H1 (cell line): ENCODE data around the gene HOMER1. TPM values are rescaled to one million over a fixed set of nuclear protein-coding genes. Genes with fewer than 3 reads are reported as not detected.

ENCODE experiments used
- CTCF ChIA-PET: fragments of 300-600 bp; sonication (Branson Sonifier 250); formaldehyde crosslinking; loops from one replicate; lab custom pipeline; 2021; ENCODE audit not compliant: partially characterized antibody; lab: Charles Lee
- POLR2A ChIA-PET: fragments of 300-600 bp; sonication (Branson Sonifier 250); formaldehyde crosslinking; loops from one replicate; lab custom pipeline; 2021; ENCODE audit warnings: inconsistent platforms; ENCODE audit not compliant: partially characterized antibody; lab: Charles Lee
- DNase-seq, 2 experiments: peaks; one replicate each; pipeline versions ENCODE4 v3.0.0 to v3.0.0-alpha.2; 2010 to 2022; ENCODE audit warnings: low spot score in 2 of 2, low read depth in 1 of 2, mixed read lengths in 1 of 2
- FAIRE-seq: peaks from 2 replicates; lab custom pipeline; 2011; peaks lifted over from hg19 to GRCh38; lab: Jason Lieb, UNC
- H2AFZ ChIP-seq: 2 replicates; pipeline ENCODE4 v1.8.1; 2012; ENCODE audit warnings: low read length, inconsistent platforms
- H2AK5ac ChIP-seq: 2 replicates; pipeline ENCODE4 v1.6.1; 2013; ENCODE audit warnings: low read depth, low read length
- H2BK120ac ChIP-seq: replicated peaks from 2 replicates; pipeline ENCODE3; 2013; ENCODE audit warnings: low read depth, low read length, inconsistent platforms
- H2BK12ac ChIP-seq: 2 replicates; pipeline ENCODE4 v1.6.1; 2013; ENCODE audit warnings: low read depth, low read length
- H2BK15ac ChIP-seq: 2 replicates; pipeline ENCODE4 v1.6.1; 2013; ENCODE audit warnings: low read length
- H2BK20ac ChIP-seq: 2 replicates; pipeline ENCODE4 v1.6.1; 2013; ENCODE audit warnings: low read length
- H2BK5ac ChIP-seq: 2 replicates; pipeline ENCODE4 v1.6.1; 2013; ENCODE audit warnings: low read depth, low read length
- H3K14ac ChIP-seq: 2 replicates; pipeline ENCODE4 v1.6.1; 2013; ENCODE audit warnings: inconsistent platforms; ENCODE audit not compliant: insufficient read length
- H3K18ac ChIP-seq: 2 replicates; pipeline ENCODE4 v1.6.1; 2013; ENCODE audit warnings: low read length; ENCODE audit errors: extremely low read depth
- H3K23ac ChIP-seq: 2 replicates; pipeline ENCODE4 v1.6.1; 2013; ENCODE audit warnings: inconsistent platforms; ENCODE audit not compliant: insufficient read length
- H3K23me2 ChIP-seq: 2 replicates; pipeline ENCODE4 v1.6.1; 2013; ENCODE audit warnings: low read depth, low read length
- H3K27ac ChIP-seq: 2 replicates; pipeline ENCODE4 v1.6.1; 2011; ENCODE audit warnings: low read depth, low read length, inconsistent platforms
- H3K27me3 ChIP-seq, 4 experiments: replicated peaks in 1 of 4; 1 replicate in 1 of 4; 2 replicates in 3 of 4; pipeline versions ENCODE4 v1.6.1 to v1.8.1; 2011 to 2013; ENCODE audit warnings: low read length in 3 of 4, mild to moderate bottlenecking in 3 of 4, inconsistent platforms in 2 of 4, mixed read lengths in 2 of 4, moderate library complexity in 1 of 4; ENCODE audit not compliant: control insufficient read depth in 3 of 4, insufficient read depth in 3 of 4; ENCODE audit errors: extremely low read depth in 1 of 4
- H3K36me3 ChIP-seq, 4 experiments: 2 replicates each; pipeline versions ENCODE4 v1.6.1 to v1.8.1; 2011 to 2013; ENCODE audit warnings: mild to moderate bottlenecking in 4 of 4, low read length in 3 of 4, moderate library complexity in 2 of 4, control low read depth in 1 of 4, inconsistent platforms in 1 of 4; ENCODE audit not compliant: insufficient read depth in 4 of 4, control insufficient read depth in 2 of 4
- H3K4ac ChIP-seq: replicated peaks from 2 replicates; pipeline ENCODE3; 2013; ENCODE audit warnings: low read length, low read depth, mixed read lengths, inconsistent platforms; ENCODE audit not compliant: insufficient read length
- H3K4me1 ChIP-seq, 4 experiments: replicated peaks in 1 of 4; 1 replicate in 1 of 4; 2 replicates in 3 of 4; pipeline versions ENCODE4 v1.6.1 to v1.8.1; 2011 to 2013; ENCODE audit warnings: low read length in 3 of 4, inconsistent platforms in 2 of 4, mixed read lengths in 1 of 4; ENCODE audit not compliant: insufficient read depth in 4 of 4, control insufficient read depth in 3 of 4
- H3K4me2 ChIP-seq, 2 experiments: 2 replicates each; pipeline versions ENCODE4 v1.6.1 to v1.8.1; 2011 to 2013; ENCODE audit warnings: low read depth in 2 of 2, low read length in 2 of 2, control low read depth in 1 of 2, inconsistent platforms in 1 of 2, mild to moderate bottlenecking in 1 of 2; ENCODE audit not compliant: insufficient read depth in 1 of 2
- H3K4me3 ChIP-seq, 4 experiments: fragments of 200-600, 300-600 bp in 1 of 4; sonication (generic), shearing (Covaris generic), sonication (Bioruptor Twin) in 1 of 4; 2 replicates each; pipeline versions ENCODE4 v1.5.1 to v1.8.1; 2011 to 2016; ENCODE audit warnings: low read length in 4 of 4, low read depth in 3 of 4, control low read depth in 2 of 4, inconsistent platforms in 2 of 4, mild to moderate bottlenecking in 2 of 4, mixed read lengths in 1 of 4, moderate library complexity in 1 of 4; ENCODE audit not compliant: insufficient read depth in 2 of 4; ENCODE audit errors: extremely low read depth in 1 of 4
- H3K56ac ChIP-seq: replicated peaks from 2 replicates; pipeline ENCODE3; 2013; ENCODE audit warnings: low read depth, mild to moderate bottlenecking, mixed read lengths, low read length, inconsistent platforms; ENCODE audit not compliant: insufficient read length
- H3K79me1 ChIP-seq: 2 replicates; pipeline ENCODE4 v1.6.1; 2013; ENCODE audit warnings: low read depth, low read length, control low read depth
- H3K79me2 ChIP-seq, 2 experiments: 2 replicates each; pipeline versions ENCODE4 v1.6.1 to v1.8.1; 2012 to 2013; ENCODE audit warnings: low read length in 2 of 2, mild to moderate bottlenecking in 2 of 2, inconsistent platforms in 1 of 2; ENCODE audit not compliant: insufficient read depth in 2 of 2, control insufficient read depth in 1 of 2
- H3K9ac ChIP-seq, 4 experiments: replicated peaks in 1 of 4; 1 replicate in 1 of 4; 2 replicates in 3 of 4; pipeline versions ENCODE4 v1.6.1 to v1.8.1; 2011 to 2013; ENCODE audit warnings: low read depth in 3 of 4, low read length in 3 of 4, control low read depth in 2 of 4, mild to moderate bottlenecking in 2 of 4, moderate library complexity in 2 of 4, inconsistent platforms in 1 of 4; ENCODE audit errors: extremely low read depth in 1 of 4
- H3K9me3 ChIP-seq, 2 experiments: 2 replicates each; pipeline versions ENCODE4 v1.6.1 to v1.8.1; 2012 to 2013; ENCODE audit warnings: mild to moderate bottlenecking in 2 of 2, moderate library complexity in 2 of 2, control low read depth in 1 of 2, inconsistent platforms in 1 of 2, low read depth in 1 of 2, low read length in 1 of 2, mixed read lengths in 1 of 2; ENCODE audit not compliant: insufficient read depth in 2 of 2
- H4K20me1 ChIP-seq, 2 experiments: replicated peaks in 1 of 2; 2 replicates each; pipeline versions ENCODE3 to v1.8.1; 2011 to 2013; ENCODE audit warnings: inconsistent platforms in 2 of 2, low read length in 2 of 2, mild to moderate bottlenecking in 1 of 2; ENCODE audit not compliant: insufficient read depth in 2 of 2, control insufficient read depth in 1 of 2
- H4K5ac ChIP-seq: 2 replicates; pipeline ENCODE4 v1.6.1; 2013; ENCODE audit warnings: low read length, low read depth, mixed read lengths, inconsistent platforms; ENCODE audit not compliant: insufficient read length
- H4K8ac ChIP-seq: 2 replicates; pipeline ENCODE4 v1.8.0; 2013; ENCODE audit warnings: mild to moderate bottlenecking, moderate library complexity, low read length, inconsistent platforms; ENCODE audit not compliant: insufficient read depth; ENCODE audit errors: extremely low read depth
- H4K91ac ChIP-seq: replicated peaks from 2 replicates; pipeline ENCODE3; 2013; ENCODE audit warnings: low read length, mixed read lengths, inconsistent platforms; ENCODE audit not compliant: insufficient read length
- BACH1 ChIP-seq: IDR thresholded peaks from 2 replicates; pipeline ENCODE4 v1.6.1; 2012; ENCODE audit warnings: low read length, improper control_type of control experiment
- BCL11A ChIP-seq, 2 experiments: IDR thresholded peaks; one replicate each; pipeline ENCODE4 v1.6.1; 2011; ENCODE audit warnings: low read depth in 2 of 2, low read length in 2 of 2, mild to moderate bottlenecking in 2 of 2
- CBX8 ChIP-seq: fragments of 300-800, 300-1000 bp; sonication (generic); IDR thresholded peaks from 2 replicates; pipeline ENCODE4 v1.7.1; 2016; ENCODE audit warnings: low read depth, low read length, borderline replicate concordance
- CREB1 ChIP-seq: IDR thresholded peaks from 2 replicates; pipeline ENCODE4 v1.6.1; 2012; ENCODE audit warnings: inconsistent platforms
- GTF2F1 ChIP-seq: IDR thresholded peaks from 2 replicates; pipeline ENCODE4 v1.6.1; 2012; ENCODE audit warnings: low read depth, low read length, improper control_type of control experiment, borderline replicate concordance
- HDAC2 ChIP-seq, 2 experiments: fragments of 300-600 bp in 1 of 2; sonication (generic) in 1 of 2; IDR thresholded peaks; 2 replicates each; pipeline ENCODE4 v1.6.1; 2011 to 2012; ENCODE audit warnings: low read depth in 2 of 2, low read length in 2 of 2, mild to moderate bottlenecking in 2 of 2, moderate library complexity in 2 of 2, borderline replicate concordance in 1 of 2, inconsistent platforms in 1 of 2
- HDAC6 ChIP-seq: IDR thresholded peaks from one replicate; pipeline ENCODE4 v1.7.1; 2012; ENCODE audit warnings: low read depth, mild to moderate bottlenecking, inconsistent platforms, low read length, moderate library complexity
- KDM4A ChIP-seq: IDR thresholded peaks from one replicate; pipeline ENCODE4 v1.7.1; 2012; ENCODE audit warnings: low read depth, mild to moderate bottlenecking, moderate library complexity, low read length, inconsistent platforms; ENCODE audit not compliant: severe bottlenecking
- RXRA ChIP-seq: IDR thresholded peaks from 2 replicates; pipeline ENCODE4 v1.6.1; 2011; ENCODE audit warnings: low read depth, mild to moderate bottlenecking, low read length, moderate library complexity; ENCODE audit not compliant: insufficient read depth
- SP4 ChIP-seq: IDR thresholded peaks from 2 replicates; pipeline ENCODE4 v1.6.1; 2012; ENCODE audit warnings: low read length, inconsistent platforms
- SUZ12 ChIP-seq: fragments of 200-600 bp; sonication (generic); IDR thresholded peaks from 2 replicates; pipeline ENCODE4 v1.6.1; 2012; ENCODE audit warnings: mild to moderate bottlenecking, inconsistent platforms, low read length, moderate library complexity, mixed read lengths
- TAF1 ChIP-seq: IDR thresholded peaks from 2 replicates; pipeline ENCODE4 v1.6.1; 2011; ENCODE audit warnings: mild to moderate bottlenecking, low read depth, low read length
- TEAD4 ChIP-seq: IDR thresholded peaks from 2 replicates; pipeline ENCODE4 v1.6.1; 2012; ENCODE audit warnings: low read depth, low read length, inconsistent platforms, mixed read lengths
- WGBS, 2 experiments: shearing (Covaris generic) in 1 of 2; methylation state at CpG; one replicate each; pipeline versions ENCODE4 v1.1.6 to v1.1.7; 2013 to 2015; ENCODE audit warnings: low lambda C conversion rate in 2 of 2, mixed read lengths in 2 of 2, inconsistent platforms in 1 of 2, low coverage in 1 of 2, missing lambda C conversion rate in 1 of 2; ENCODE audit not compliant: insufficient replicate concordance in 2 of 2, insufficient coverage in 1 of 2, insufficient read length in 1 of 2; ENCODE audit errors: extremely low coverage in 1 of 2, missing lambda C conversion rate in 1 of 2; 5-methylcytosine and 5-hydroxymethylcytosine counted together
- polyA plus RNA-seq, 7 experiments: library from polyadenylated mRNA; depleted of rRNA in 3 of 7; stranded (reverse) in 5 of 7; unstranded in 2 of 7; fragments of >200 nt in 5 of 7; fragments of 200-250 nt in 2 of 7; gene quantifications; 1 replicate in 5 of 7; 2 replicates in 1 of 7; 4 replicates in 1 of 7; pipeline versions ENCODE4 v1.2.1 to v1.2.3, GENCODE V29; 2011 to 2013; ENCODE audit warnings: missing spikeins in 2 of 7, mixed read lengths in 2 of 7
- total RNA-seq: library from RNA; stranded (reverse); fragmentation: NEBNext Ultra II Directional; extraction: Animal tissue kit (Norgen Biotek cat#: 25700); gene quantifications from 2 replicates; pipeline ENCODE4 v1.2.1, GENCODE V29; 2021
- TF ChIP-seq, protein P1 (sequence below): IDR thresholded peaks from 2 replicates; pipeline ENCODE4 v1.6.1; 2012; ENCODE audit warnings: inconsistent platforms

HOMER1 gene
- total and polyA plus RNA-seq, 2 of the 8 experiments (the other 6 are each of a cell fraction or from before 2014, with no cell fraction given): 6.4 to 57.9 TPM

DNA sequence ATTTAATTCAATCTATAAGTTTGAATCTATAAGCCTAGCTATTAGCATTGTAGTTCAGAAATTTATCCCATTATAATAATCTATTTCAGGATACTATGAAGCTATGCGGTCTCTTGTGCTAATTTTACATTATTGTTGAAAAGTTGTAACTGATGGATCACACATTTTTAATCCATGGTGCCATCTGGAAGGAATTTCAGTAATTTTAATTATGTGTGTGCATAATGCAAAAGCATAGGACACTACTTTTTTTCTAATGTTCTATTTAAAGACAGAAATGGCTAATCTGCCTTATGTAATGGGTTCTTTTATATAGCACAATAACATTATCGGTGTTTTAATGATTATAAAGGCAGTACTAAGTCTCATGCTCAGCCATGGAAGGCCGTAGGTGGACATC lies 90.6 kb downstream of the HOMER1 start:
- DNase-seq: no peak
- H3K18ac ChIP-seq: no peak overlapping the region

More for the DNA sequence above, 90.6 kb downstream of the HOMER1 start:
- Histone ChIP-seq H2BK5ac (no peak overlapping the region), H2AFZ (no peak overlapping the region), H3K4me1 (no peaks in the 10 kb centered on the region), H2BK120ac (no peak overlapping the region), H2BK20ac (no peak overlapping the region), H2BK15ac (no peak overlapping the region), H3K23me2 (no peaks in the 10 kb centered on the region; the same call in 1 of the 2 replicates), H4K91ac (no peak overlapping the region), H3K36me3 (no peaks in the 10 kb centered on the region; a peak in 1 of 8 replicates), H4K8ac (no peak overlapping the region), H4K5ac (no peak overlapping the region), H3K27ac (no peak overlapping the region), H3K14ac (no peak overlapping the region), H3K9ac (no peak overlapping the region), H3K79me2 (no peaks in the 10 kb centered on the region), H3K4me2 (no peak overlapping the region), H3K4me3 (no peak overlapping the region), H4K20me1 (no peaks in the 10 kb centered on the region), H2BK12ac (no peak overlapping the region), H3K27me3 (no peaks in the 10 kb centered on the region), H3K9me3 (no peaks in the 10 kb centered on the region), H2AK5ac (no peak overlapping the region), H3K23ac (no peak overlapping the region), H3K4ac (no peak overlapping the region), H3K79me1 (no peaks in the 10 kb centered on the region), H3K56ac (no peak overlapping the region)
- TF ChIP-seq HDAC6 (no peak), CBX8 (no peak), KDM4A (no peak), CREB1 (no peak), TAF1 (no peak), TEAD4 (no peak), SUZ12 (no peak), HDAC2 (IDR thresholded peaks at IDR 0.05; ENCODE audit: borderline replicate concordance in 1 of 2, low read depth in 2 of 2, low read length in 2 of 2) (no peak), BACH1 (no peak), GTF2F1 (no peak), SP4 (no peak), RXRA (no peak), BCL11A (IDR thresholded peaks at IDR 0.05; ENCODE audit: low read depth in 2 of 2, low read length in 2 of 2) (no peak)
- TF ChIP-seq, protein P1, sequence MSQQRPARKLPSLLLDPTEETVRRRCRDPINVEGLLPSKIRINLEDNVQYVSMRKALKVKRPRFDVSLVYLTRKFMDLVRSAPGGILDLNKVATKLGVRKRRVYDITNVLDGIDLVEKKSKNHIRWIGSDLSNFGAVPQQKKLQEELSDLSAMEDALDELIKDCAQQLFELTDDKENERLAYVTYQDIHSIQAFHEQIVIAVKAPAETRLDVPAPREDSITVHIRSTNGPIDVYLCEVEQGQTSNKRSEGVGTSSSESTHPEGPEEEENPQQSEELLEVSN: no peak
- ChIA-PET CTCF (interaction anchor here (0.9 kb wide), 1 partner anchor 63 kb away, joined by 3 read pairs; no protein-coding TSS in a partner anchor), POLR2A (no interaction called here)
- FAIRE-seq: no peak
- WGBS, 2 experiments: 59% methylated on average over 3 of the region's 3 CpGs; no CpG with 5 or more reads in 1 of the 2 experiments
